ENCODE data around the gene EME2.

GRCh38 chr16:1774448-1774780 lies 1.8 kb downstream of the EME2 start:
- TF ChIP-seq EP300 (IDR thresholded peaks at IDR 0.05) (no peak), POLR2A (IDR thresholded peaks at IDR 0.05; ENCODE audit: low read depth) (no peak), POLR2AphosphoS5 (IDR thresholded peaks at IDR 0.05) (no peak)
- TF ChIP-seq, protein P1, sequence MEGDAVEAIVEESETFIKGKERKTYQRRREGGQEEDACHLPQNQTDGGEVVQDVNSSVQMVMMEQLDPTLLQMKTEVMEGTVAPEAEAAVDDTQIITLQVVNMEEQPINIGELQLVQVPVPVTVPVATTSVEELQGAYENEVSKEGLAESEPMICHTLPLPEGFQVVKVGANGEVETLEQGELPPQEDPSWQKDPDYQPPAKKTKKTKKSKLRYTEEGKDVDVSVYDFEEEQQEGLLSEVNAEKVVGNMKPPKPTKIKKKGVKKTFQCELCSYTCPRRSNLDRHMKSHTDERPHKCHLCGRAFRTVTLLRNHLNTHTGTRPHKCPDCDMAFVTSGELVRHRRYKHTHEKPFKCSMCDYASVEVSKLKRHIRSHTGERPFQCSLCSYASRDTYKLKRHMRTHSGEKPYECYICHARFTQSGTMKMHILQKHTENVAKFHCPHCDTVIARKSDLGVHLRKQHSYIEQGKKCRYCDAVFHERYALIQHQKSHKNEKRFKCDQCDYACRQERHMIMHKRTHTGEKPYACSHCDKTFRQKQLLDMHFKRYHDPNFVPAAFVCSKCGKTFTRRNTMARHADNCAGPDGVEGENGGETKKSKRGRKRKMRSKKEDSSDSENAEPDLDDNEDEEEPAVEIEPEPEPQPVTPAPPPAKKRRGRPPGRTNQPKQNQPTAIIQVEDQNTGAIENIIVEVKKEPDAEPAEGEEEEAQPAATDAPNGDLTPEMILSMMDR (IDR thresholded peaks at IDR 0.05), result no peak
